ENCODE data around the gene KCNJ10.

Gene KCNJ10

GRCh38 chr1:159959451-159959850 is 110.5 kb downstream of the KCNJ10 start:
- H3K4me1 ChIP-seq (ENCODE audit: control insufficient read depth, insufficient read depth, low read length): peaks cover 2% of the 10 kb centered on the region
- no peaks in the 10 kb centered on the region for H3K36me3 ChIP-seq (ENCODE audit: control insufficient read depth, insufficient read depth, low read length)
- no peaks in the 10 kb centered on the region for H3K9me3 ChIP-seq (ENCODE audit: control insufficient read depth, insufficient read depth, low read length)
- H3K4me3 ChIP-seq (ENCODE audit: low read depth, low read length): no peak overlapping the region
- H3K9ac ChIP-seq (ENCODE audit: low read depth, low read length): no peak overlapping the region
- H3K27me3 ChIP-seq (ENCODE audit: control insufficient read depth, insufficient read depth, low read length): no peaks in the 10 kb centered on the region

DNA sequence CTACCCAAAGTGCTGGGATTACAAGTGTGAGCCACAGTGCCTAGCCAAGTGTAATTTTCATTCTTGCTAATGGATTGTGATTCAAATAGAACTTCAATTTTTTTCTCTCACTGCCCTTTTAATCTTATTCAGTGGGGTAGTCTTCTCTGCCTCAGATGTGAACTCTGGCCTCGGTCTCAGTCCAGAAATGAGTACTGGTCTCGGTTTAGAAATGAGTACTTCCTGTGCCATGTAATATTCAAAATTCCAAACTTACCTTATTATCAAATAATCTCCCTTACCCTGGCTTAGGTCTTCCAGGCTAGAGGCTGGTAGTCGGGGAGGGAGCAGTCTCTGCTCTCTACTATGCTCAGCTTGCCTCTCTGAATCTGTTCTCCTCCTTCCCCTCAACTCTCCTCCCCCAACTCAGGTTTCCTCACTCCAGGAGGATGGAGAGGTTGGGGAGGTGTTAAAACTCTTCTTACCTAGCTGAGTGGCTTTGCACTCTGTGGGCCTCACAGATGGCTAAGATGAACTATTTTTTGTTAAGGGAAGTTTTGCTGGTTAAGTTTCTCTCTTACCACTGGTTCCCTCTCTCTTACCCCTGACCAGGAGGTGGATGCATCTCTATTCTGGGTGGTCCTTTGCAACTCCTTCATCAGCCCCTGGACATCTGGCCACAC is 111.1 kb downstream of the KCNJ10 start:
- H3K9me3 ChIP-seq (ENCODE audit: control insufficient read depth, insufficient read depth, low read length): no peaks in the 10 kb centered on the region
- no peak overlapping the region for H3K4me3 ChIP-seq (ENCODE audit: low read depth, low read length)
- no peaks in the 10 kb centered on the region for H3K36me3 ChIP-seq (ENCODE audit: control insufficient read depth, insufficient read depth, low read length)
- H3K4me1 ChIP-seq (ENCODE audit: control insufficient read depth, insufficient read depth, low read length): peaks cover 2% of the 10 kb centered on the region
- H3K27me3 ChIP-seq (ENCODE audit: control insufficient read depth, insufficient read depth, low read length): no peaks in the 10 kb centered on the region
- H3K9ac ChIP-seq (ENCODE audit: low read depth, low read length): no peak overlapping the region

DNA sequence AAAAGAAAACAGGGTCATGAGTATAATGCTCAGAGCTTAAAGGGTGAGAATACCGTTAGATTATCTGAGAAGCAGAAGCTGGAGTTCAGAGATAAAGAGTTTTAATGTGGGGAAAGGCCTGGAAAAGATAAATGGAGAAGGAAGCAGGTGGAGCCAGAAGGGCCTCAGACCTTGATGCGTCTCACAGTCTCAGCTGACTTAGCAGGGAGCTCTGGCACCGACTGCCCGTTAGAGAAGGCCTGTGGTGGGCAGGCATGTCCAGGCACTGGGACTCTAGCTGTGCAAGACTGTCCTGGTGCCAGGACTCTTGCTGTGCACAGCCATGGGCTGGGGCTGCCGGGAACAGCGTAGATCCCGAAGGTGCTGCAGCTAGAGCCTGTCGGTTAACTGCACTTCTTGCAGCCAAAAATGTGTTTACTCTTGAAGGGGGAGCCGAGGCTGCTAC is 112.1 kb downstream of the KCNJ10 start:
- Histone ChIP-seq H3K4me3 (ENCODE audit: low read depth, low read length) (no peak overlapping the region), H3K36me3 (ENCODE audit: control insufficient read depth, insufficient read depth, low read length) (no peaks in the 10 kb centered on the region), H3K9me3 (ENCODE audit: control insufficient read depth, insufficient read depth, low read length) (no peaks in the 10 kb centered on the region), H3K27me3 (ENCODE audit: control insufficient read depth, insufficient read depth, low read length) (no peaks in the 10 kb centered on the region), H3K9ac (ENCODE audit: low read depth, low read length) (no peak overlapping the region), H3K4me1 (ENCODE audit: control insufficient read depth, insufficient read depth, low read length) (peaks cover 2% of the 10 kb centered on the region)

DNA sequence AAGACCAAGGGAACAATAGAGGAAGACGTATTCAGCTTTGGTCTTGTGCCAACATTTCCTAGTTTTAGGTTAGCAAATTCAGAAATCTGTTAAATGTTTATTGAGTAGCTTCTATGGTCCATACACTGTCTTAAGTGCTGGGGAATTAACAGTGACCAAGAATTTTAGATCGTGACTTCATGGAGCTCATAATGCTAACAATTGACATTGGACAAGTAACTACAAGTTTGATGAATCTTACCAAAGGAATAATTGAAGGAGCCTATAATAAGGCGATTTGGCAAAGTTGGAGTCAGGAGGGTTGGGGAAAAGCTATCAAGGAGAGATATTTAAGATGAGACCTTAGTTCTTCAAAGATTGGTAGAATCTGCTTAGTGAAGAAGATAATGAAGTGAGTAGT is 114.5 kb downstream of the KCNJ10 start:
- peaks cover 2% of the 10 kb centered on the region for H3K4me1 ChIP-seq (ENCODE audit: control insufficient read depth, insufficient read depth, low read length)
- no peaks in the 10 kb centered on the region for H3K9me3 ChIP-seq (ENCODE audit: control insufficient read depth, insufficient read depth, low read length)
- H3K9ac ChIP-seq (ENCODE audit: low read depth, low read length): no peak overlapping the region
- peaks cover 4% of the 10 kb centered on the region for H3K27me3 ChIP-seq (ENCODE audit: control insufficient read depth, insufficient read depth, low read length)
- H3K4me3 ChIP-seq (ENCODE audit: low read depth, low read length): no peak overlapping the region
- H3K36me3 ChIP-seq (ENCODE audit: control insufficient read depth, insufficient read depth, low read length): no peaks in the 10 kb centered on the region

DNA sequence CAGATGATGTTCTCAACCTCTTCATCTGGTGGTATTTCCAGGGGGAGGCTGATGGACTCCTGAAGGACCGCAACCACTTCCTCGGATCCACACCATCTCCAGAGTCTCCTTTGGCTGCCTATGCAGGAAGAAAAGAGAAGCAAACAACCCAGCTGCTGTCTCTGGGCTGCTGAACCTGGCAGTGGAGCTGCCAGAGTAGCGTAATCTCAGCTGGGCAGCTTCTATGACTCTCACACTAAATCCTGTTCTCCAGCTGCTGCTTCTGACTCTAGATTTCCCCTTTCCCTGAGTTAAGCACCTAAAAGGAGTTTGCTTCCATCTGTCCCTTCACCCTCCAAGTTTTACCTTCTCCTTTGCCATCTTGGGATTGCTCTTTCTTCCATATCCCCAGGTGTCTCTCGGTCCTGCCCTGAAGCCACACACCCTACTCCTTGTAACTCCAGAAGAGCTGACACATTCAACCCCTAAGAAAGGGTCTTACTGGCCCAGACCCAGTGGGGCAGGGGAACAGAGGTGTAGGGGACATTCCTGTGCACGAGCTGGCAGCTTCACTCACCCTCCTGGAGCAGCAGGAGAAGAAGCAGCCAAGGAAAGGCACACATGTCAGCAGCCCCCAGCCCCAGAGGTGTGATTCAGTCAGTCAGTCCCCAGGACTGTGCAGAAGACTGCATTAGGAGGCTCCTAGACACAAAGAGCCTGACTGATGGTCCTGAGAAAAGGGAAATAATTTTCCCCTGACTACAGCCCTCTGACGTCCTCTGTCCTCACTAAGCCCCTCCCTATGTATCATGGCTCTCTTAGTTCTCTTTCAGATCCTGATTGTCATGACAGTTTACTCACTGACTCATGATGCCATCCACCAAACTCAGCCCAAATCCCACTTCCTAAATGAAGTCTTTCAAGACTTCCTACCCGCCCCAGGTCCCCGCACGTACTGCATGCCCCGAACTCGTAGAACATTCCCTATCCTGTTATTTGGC is 116.1 kb downstream of the KCNJ10 start, which contains the start of gene SLAMF9:
Gene SLAMF9 (minus strand): TSS at position 702 of the 980 bp plus-strand sequence. CDS start 100 bp downstream, at position 602.
- H3K4me3 ChIP-seq (ENCODE audit: low read depth, low read length): no peak within 1 kb of the TSS
- H3K9ac ChIP-seq (ENCODE audit: low read depth, low read length): no peak within 1 kb of the TSS
- no peaks in the 10 kb centered on the region for H3K36me3 ChIP-seq (ENCODE audit: control insufficient read depth, insufficient read depth, low read length)
- no peaks in the 10 kb centered on the region for H3K4me1 ChIP-seq (ENCODE audit: control insufficient read depth, insufficient read depth, low read length)
- H3K9me3 ChIP-seq (ENCODE audit: control insufficient read depth, insufficient read depth, low read length): no peaks in the 10 kb centered on the region
- H3K27me3 ChIP-seq (ENCODE audit: control insufficient read depth, insufficient read depth, low read length): peaks cover 4% of the 10 kb centered on the region

- H3K4me1 ChIP-seq (ENCODE audit: control insufficient read depth, insufficient read depth, low read length): no peaks in the 10 kb centered on the region
- H3K9me3 ChIP-seq (ENCODE audit: control insufficient read depth, insufficient read depth, low read length): no peaks in the 10 kb centered on the region
- H3K4me3 ChIP-seq (ENCODE audit: low read depth, low read length): no peak overlapping the region
- H3K36me3 ChIP-seq (ENCODE audit: control insufficient read depth, insufficient read depth, low read length): no peaks in the 10 kb centered on the region
- H3K27me3 ChIP-seq (ENCODE audit: control insufficient read depth, insufficient read depth, low read length): peaks cover 4% of the 10 kb centered on the region
- H3K9ac ChIP-seq (ENCODE audit: low read depth, low read length): no peak overlapping the region
Observed at GRCh38 chr1:159952932-159953331, 117.0 kb downstream of the KCNJ10 start.

DNA sequence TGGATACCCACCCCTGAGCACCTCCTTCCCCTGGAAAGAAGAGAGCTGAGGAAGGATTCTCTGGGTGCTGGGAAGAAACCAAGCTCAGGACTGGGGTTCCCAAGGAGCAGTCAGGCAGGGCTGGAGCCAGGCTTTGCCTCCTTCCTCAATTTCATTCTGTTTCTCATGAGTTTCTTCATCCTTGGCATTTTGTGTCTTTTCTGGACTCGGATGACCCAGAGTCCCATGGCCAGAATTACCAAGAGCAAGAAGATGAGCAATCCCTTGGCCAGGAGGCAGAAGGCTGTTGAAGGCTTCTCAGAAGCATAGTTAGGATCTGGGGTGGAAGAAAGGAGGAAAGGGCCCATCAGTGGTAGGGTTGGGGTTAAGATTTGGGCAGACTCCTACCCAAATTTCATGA is 118.4 kb downstream of the KCNJ10 start:
- H3K9me3 ChIP-seq (ENCODE audit: control insufficient read depth, insufficient read depth, low read length): no peaks in the 10 kb centered on the region
- H3K27me3 ChIP-seq (ENCODE audit: control insufficient read depth, insufficient read depth, low read length): peaks cover 4% of the 10 kb centered on the region
- H3K4me3 ChIP-seq (ENCODE audit: low read depth, low read length): no peak overlapping the region
- no peaks in the 10 kb centered on the region for H3K36me3 ChIP-seq (ENCODE audit: control insufficient read depth, insufficient read depth, low read length)
- H3K4me1 ChIP-seq (ENCODE audit: control insufficient read depth, insufficient read depth, low read length): peaks cover 3% of the 10 kb centered on the region
- no peak overlapping the region for H3K9ac ChIP-seq (ENCODE audit: low read depth, low read length)

GRCh38 chr1:159951016-159951415 is 118.9 kb downstream of the KCNJ10 start:
- no peak overlapping the region for H3K4me3 ChIP-seq (ENCODE audit: low read depth, low read length)
- peaks cover 8% of the 10 kb centered on the region for H3K4me1 ChIP-seq (ENCODE audit: control insufficient read depth, insufficient read depth, low read length)
- peaks cover 4% of the 10 kb centered on the region for H3K27me3 ChIP-seq (ENCODE audit: control insufficient read depth, insufficient read depth, low read length)
- H3K9me3 ChIP-seq (ENCODE audit: control insufficient read depth, insufficient read depth, low read length): no peaks in the 10 kb centered on the region
- no peaks in the 10 kb centered on the region for H3K36me3 ChIP-seq (ENCODE audit: control insufficient read depth, insufficient read depth, low read length)
- H3K9ac ChIP-seq (ENCODE audit: low read depth, low read length): no peak overlapping the region

- Histone ChIP-seq H3K9me3 (ENCODE audit: control insufficient read depth, insufficient read depth, low read length) (no peaks in the 10 kb centered on the region), H3K27me3 (ENCODE audit: control insufficient read depth, insufficient read depth, low read length) (peaks cover 4% of the 10 kb centered on the region), H3K4me3 (ENCODE audit: low read depth, low read length) (no peak overlapping the region), H3K4me1 (ENCODE audit: control insufficient read depth, insufficient read depth, low read length) (peaks cover 8% of the 10 kb centered on the region), H3K9ac (ENCODE audit: low read depth, low read length) (no peak overlapping the region), H3K36me3 (ENCODE audit: control insufficient read depth, insufficient read depth, low read length) (no peaks in the 10 kb centered on the region)
Observed at GRCh38 chr1:159949981-159950381, 120.0 kb downstream of the KCNJ10 start.

DNA sequence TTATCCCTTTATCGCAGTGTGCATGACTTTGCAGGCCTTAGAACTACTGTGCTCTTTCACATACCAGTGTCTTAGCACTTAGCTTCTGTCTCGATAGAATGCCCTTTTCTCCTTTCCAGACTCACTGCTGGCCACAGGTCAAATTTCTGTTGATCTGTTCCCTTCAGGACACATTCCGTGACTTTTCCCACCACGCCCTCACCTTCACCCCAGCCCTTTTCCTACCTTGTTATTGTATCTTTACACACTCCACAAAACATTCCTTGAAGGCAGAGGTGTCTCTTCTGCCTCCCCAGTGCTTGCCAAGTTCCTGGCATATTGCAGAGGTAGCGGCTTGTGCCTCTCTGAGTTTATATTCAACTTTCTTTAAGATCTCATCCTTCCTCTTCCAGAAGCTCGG is 120.8 kb downstream of the KCNJ10 start:
- Histone ChIP-seq H3K36me3 (ENCODE audit: control insufficient read depth, insufficient read depth, low read length) (no peaks in the 10 kb centered on the region), H3K4me3 (ENCODE audit: low read depth, low read length) (no peak overlapping the region), H3K27me3 (ENCODE audit: control insufficient read depth, insufficient read depth, low read length) (peaks cover 6% of the 10 kb centered on the region), H3K9ac (ENCODE audit: low read depth, low read length) (no peak overlapping the region), H3K4me1 (ENCODE audit: control insufficient read depth, insufficient read depth, low read length) (peaks cover 15% of the 10 kb centered on the region), H3K9me3 (ENCODE audit: control insufficient read depth, insufficient read depth, low read length) (no peaks in the 10 kb centered on the region)
